22Rv1 (cell line): ENCODE data around the gene PPP1R14B.

Experiments used
- CTCF ChIP-seq: fragments of 450-650 bp; IDR thresholded peaks from 2 replicates; pipeline ENCODE4 v1.5.1; 2017; ENCODE audit warnings: mild to moderate bottlenecking
- ZFX ChIP-seq: fragments of 450-650 bp; IDR thresholded peaks from 2 replicates; pipeline ENCODE4 v1.6.1; 2017; ENCODE audit warnings: antibody characterized with exemption, borderline replicate concordance

- TF ChIP-seq CTCF (no peak), ZFX (no peak)
Observed at GRCh38 chr11:64291262-64291751, 44.6 kb upstream of the PPP1R14B start, which contains the start of gene KCNK4.
